B cell (primary cell): ENCODE data around the gene UTP4. TPM values are rescaled to one million over a fixed set of nuclear protein-coding genes. Genes with fewer than 3 reads are reported as not detected.

ENCODE experiments used
- ATAC-seq: fragments of 200-7000 bp; cut with Tn5 transposase; one replicate; pipeline ENCODE4 v1.10.0; 2021; ENCODE audit warnings: low read depth, mild to moderate bottlenecking, moderate number of reproducible peaks, moderate library complexity
- CTCF ChIA-PET: fragments of 350-600 bp; sonication (Branson Sonifier 250); formaldehyde crosslinking; loops from one replicate; lab custom pipeline; 2021; ENCODE audit warnings: antibody characterized with exemption, inconsistent platforms; lab: Charles Lee
- POLR2A ChIA-PET: fragments of 350-600 bp; sonication (Branson Sonifier 250); formaldehyde crosslinking; loops from one replicate; lab custom pipeline; 2021; ENCODE audit warnings: antibody characterized with exemption; lab: Charles Lee
- DNase-seq: peaks from one replicate; pipeline ENCODE4 v3.0.0; 2013
- H2AFZ ChIP-seq: 2 replicates; pipeline ENCODE4 v1.6.1; 2012; ENCODE audit warnings: mild to moderate bottlenecking, low read depth, low read length; ENCODE audit not compliant: insufficient read depth, poor library complexity, severe bottlenecking
- H3K27ac ChIP-seq, 2 donors: 1 replicate in 1 of 2; 2 replicates in 1 of 2; pipeline ENCODE4 v1.5.1; 2012 to 2013; ENCODE audit warnings: low read length in 2 of 2, mild to moderate bottlenecking in 2 of 2, moderate library complexity in 1 of 2
- H3K27me3 ChIP-seq, 4 experiments: fragments of 200-600 bp in 1 of 4; sonication (generic) in 1 of 4; replicated peaks in 1 of 4; 1 replicate in 2 of 4; 2 replicates in 2 of 4; pipeline versions ENCODE4 v1.6.1 to v1.7.0; 2013 to 2016; ENCODE audit warnings: low read length in 3 of 4, mild to moderate bottlenecking in 2 of 4, mixed read lengths in 1 of 4, moderate library complexity in 1 of 4; ENCODE audit not compliant: insufficient read depth in 4 of 4, control insufficient read depth in 3 of 4; ENCODE audit errors: control extremely low read depth in 1 of 4
- H3K36me3 ChIP-seq, 2 experiments: replicated peaks in 1 of 2; 1 replicate in 1 of 2; 2 replicates in 1 of 2; pipeline versions ENCODE4 v1.6.1 to v1.7.1; 2013; ENCODE audit warnings: low read length in 1 of 2; ENCODE audit not compliant: insufficient read depth in 2 of 2, control insufficient read depth in 1 of 2; ENCODE audit errors: control extremely low read depth in 1 of 2, extremely low read depth in 1 of 2
- H3K4me1 ChIP-seq, 2 donors: fragments of 200-600 bp in 1 of 2; sonication (generic) in 1 of 2; 1 replicate in 1 of 2; 2 replicates in 1 of 2; pipeline versions ENCODE4 v1.5.1 to v1.6.1; 2013 to 2017; ENCODE audit warnings: low read length in 2 of 2; ENCODE audit not compliant: control insufficient read depth in 2 of 2, insufficient read depth in 2 of 2
- H3K4me2 ChIP-seq: replicated peaks from 2 replicates; pipeline ENCODE3; 2012; ENCODE audit warnings: mild to moderate bottlenecking, low read depth, low read length; ENCODE audit not compliant: poor library complexity, severe bottlenecking
- H3K4me3 ChIP-seq, 5 experiments: fragments of 200-600 bp in 1 of 5; sonication (generic) in 1 of 5; 1 replicate in 3 of 5; 2 replicates in 2 of 5; pipeline versions ENCODE4 v1.5.1 to v1.7.0; 2011 to 2016; ENCODE audit warnings: low read length in 4 of 5, mild to moderate bottlenecking in 4 of 5, low read depth in 2 of 5, control low read depth in 1 of 5, moderate library complexity in 1 of 5; ENCODE audit not compliant: insufficient read depth in 1 of 5; ENCODE audit errors: control extremely low read depth in 1 of 5, extremely low read depth in 1 of 5
- H3K79me2 ChIP-seq: fragments of 200-600 bp; sonication (generic); one replicate; pipeline ENCODE4 v1.6.0; 2016; ENCODE audit warnings: low read length; ENCODE audit not compliant: control insufficient read depth, insufficient read depth
- H3K9ac ChIP-seq: fragments of 200-600 bp; sonication (generic); 2 replicates; pipeline ENCODE4 v1.6.1; 2017; ENCODE audit warnings: mild to moderate bottlenecking, low read length, moderate library complexity
- H3K9me3 ChIP-seq, 3 donors: one replicate each; pipeline versions ENCODE4 v1.6.1 to v1.7.1; 2013; ENCODE audit warnings: low read length in 2 of 3; ENCODE audit not compliant: control insufficient read depth in 2 of 3, insufficient read depth in 1 of 3; ENCODE audit errors: control extremely low read depth in 1 of 3
- H4K20me1 ChIP-seq: 2 replicates; pipeline ENCODE4 v1.6.0; 2012; ENCODE audit warnings: mild to moderate bottlenecking, low read length; ENCODE audit not compliant: insufficient read depth, control insufficient read depth, poor library complexity, severe bottlenecking
- H3K27ac Mint-ChIP-seq: one replicate; pipeline ENCODE4 v1.8.0; 2021; ENCODE audit warnings: mixed read lengths
- H3K27me3 Mint-ChIP-seq: one replicate; pipeline ENCODE4 v1.8.0; 2021; ENCODE audit warnings: mixed read lengths
- H3K4me1 Mint-ChIP-seq: one replicate; pipeline ENCODE4 v1.8.0; 2021; ENCODE audit warnings: mixed read lengths
- H3K4me3 Mint-ChIP-seq: one replicate; pipeline ENCODE4 v1.8.0; 2021; ENCODE audit warnings: mixed read lengths
- H3K9me3 Mint-ChIP-seq: one replicate; pipeline ENCODE4 v1.8.0; 2022; ENCODE audit warnings: mixed read lengths; ENCODE audit not compliant: insufficient read depth
- EZH2 ChIP-seq: IDR thresholded peaks from 2 replicates; pipeline ENCODE4 v1.6.1; 2012; ENCODE audit warnings: borderline replicate concordance, low read depth, mild to moderate bottlenecking, moderate library complexity, low read length; ENCODE audit not compliant: insufficient read depth, poor library complexity, severe bottlenecking
- WGBS: methylation state at CpG from one replicate; pipeline ENCODE4 v1.1.5; 2013; ENCODE audit warnings: missing lambda C conversion rate; ENCODE audit not compliant: insufficient coverage; 5-methylcytosine and 5-hydroxymethylcytosine counted together
- intact Hi-C: fragments of 100-400 bp; cut with micrococcal nuclease; formaldehyde crosslinking; loops from one replicate; pipeline ENCODE4 v1.10.0; 2022
- polyA plus RNA-seq: library from polyadenylated mRNA; depleted of rRNA; stranded (reverse); fragments of >200 nt; gene quantifications from 2 replicates; pipeline ENCODE4 v1.2.3, GENCODE V29; 2012
- total RNA-seq, 2 donors: library from RNA; stranded (reverse); fragments of 120-200 nt in 1 of 2; gene quantifications; 1 replicate in 1 of 2; 2 replicates in 1 of 2; pipeline versions ENCODE4 v1.2.3 to v1.2.4, GENCODE V29; 2013 to 2022
- TF ChIP-seq, protein P1 (sequence below): fragments of 200-600 bp; IDR thresholded peaks from one replicate; pipeline ENCODE4 v1.8.0; 2022; ENCODE audit warnings: antibody characterized with exemption, mild to moderate bottlenecking

UTP4 gene
- total and polyA plus RNA-seq, 2 donors (not counting 1 experiment from before 2014, with no cell fraction given) = 24.3 to 30.1 TPM

DNA sequence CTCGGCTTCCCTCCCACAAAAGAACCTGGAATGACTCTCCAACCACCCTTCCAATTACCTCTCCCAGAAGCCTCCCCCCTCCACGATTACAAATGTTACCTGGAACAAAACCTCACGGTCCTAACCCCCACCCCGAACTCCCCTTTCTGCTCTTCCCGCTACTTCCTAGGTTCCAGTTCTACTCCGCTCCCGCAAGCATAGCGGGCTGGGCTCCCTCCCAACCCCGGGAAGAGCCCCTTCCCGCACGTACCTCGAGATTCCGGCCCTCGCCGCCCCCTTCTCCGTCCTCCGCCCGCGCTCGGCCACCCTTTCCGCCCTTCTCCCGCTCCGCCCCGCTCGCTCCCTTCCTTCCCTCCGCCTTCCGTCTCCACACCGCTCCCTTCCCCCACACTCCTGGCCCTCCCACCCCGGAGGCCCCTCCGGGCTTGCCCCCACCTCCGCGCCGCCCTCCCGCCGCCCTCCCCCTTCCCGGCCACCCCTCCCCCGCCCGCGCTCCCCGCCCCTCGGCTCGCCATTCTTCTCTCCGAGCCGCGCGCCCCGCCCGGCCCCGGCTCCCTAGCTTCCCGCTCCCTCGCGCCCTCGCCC is 518 bp upstream of the UTP4 start:
- H3K36me3 ChIP-seq = peaks cover 3 to 9% of the 10 kb centered on the region in 2 experiments
- intact Hi-C loops = loop anchor here (1.0 to 10.0 kb wide), 2 partner anchors 54 to 1467 kb away; partner anchors contain the start of genes ACD, C16orf86, ENKD1 and PARD6A
- peak overlapping the region; percentile 87 for H3K9ac ChIP-seq
- peaks cover 89% of the 10 kb centered on the region for H3K79me2 ChIP-seq
- H3K27me3 Mint-ChIP-seq = no peaks in the 10 kb centered on the region
- H3K4me3 ChIP-seq = peak overlapping the region; percentile 87 to 96 (median 89)
- peak overlapping the region; percentile 95 for H3K4me2 ChIP-seq
- CTCF ChIA-PET = interaction anchor here (0.5 to 4.8 kb wide), 5 partner anchors 8 to 847 kb away, joined by 4 to 29 read pairs (median 7); no protein-coding TSS in a partner anchor
- no peaks in the 10 kb centered on the region for H3K9me3 ChIP-seq
- POLR2A ChIA-PET = interaction anchor here (1.6 kb wide), 1 partner anchor 55 kb away, joined by 6 read pairs; the partner anchor contains the start of gene SNTB2
- peak overlapping the region; percentile 92 for H2AFZ ChIP-seq
- H3K4me3 Mint-ChIP-seq = peak overlapping the region; percentile 95
- H3K9me3 Mint-ChIP-seq = no peaks in the 10 kb centered on the region
- no peak for DNase-seq
- H3K4me1 ChIP-seq = peaks cover 16 to 19% of the 10 kb centered on the region in 2 donors
- peak overlapping the region; percentile 66 to 90 for H3K27ac ChIP-seq
- TF ChIP-seq EZH2 = no peak
- TF ChIP-seq, protein P1, sequence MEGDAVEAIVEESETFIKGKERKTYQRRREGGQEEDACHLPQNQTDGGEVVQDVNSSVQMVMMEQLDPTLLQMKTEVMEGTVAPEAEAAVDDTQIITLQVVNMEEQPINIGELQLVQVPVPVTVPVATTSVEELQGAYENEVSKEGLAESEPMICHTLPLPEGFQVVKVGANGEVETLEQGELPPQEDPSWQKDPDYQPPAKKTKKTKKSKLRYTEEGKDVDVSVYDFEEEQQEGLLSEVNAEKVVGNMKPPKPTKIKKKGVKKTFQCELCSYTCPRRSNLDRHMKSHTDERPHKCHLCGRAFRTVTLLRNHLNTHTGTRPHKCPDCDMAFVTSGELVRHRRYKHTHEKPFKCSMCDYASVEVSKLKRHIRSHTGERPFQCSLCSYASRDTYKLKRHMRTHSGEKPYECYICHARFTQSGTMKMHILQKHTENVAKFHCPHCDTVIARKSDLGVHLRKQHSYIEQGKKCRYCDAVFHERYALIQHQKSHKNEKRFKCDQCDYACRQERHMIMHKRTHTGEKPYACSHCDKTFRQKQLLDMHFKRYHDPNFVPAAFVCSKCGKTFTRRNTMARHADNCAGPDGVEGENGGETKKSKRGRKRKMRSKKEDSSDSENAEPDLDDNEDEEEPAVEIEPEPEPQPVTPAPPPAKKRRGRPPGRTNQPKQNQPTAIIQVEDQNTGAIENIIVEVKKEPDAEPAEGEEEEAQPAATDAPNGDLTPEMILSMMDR = no peak
- peak overlapping the region; percentile 91 for H3K27ac Mint-ChIP-seq
- H3K27me3 ChIP-seq = no peaks in the 10 kb centered on the region
- 2% methylated on average over 35 of the region's 53 CpGs for WGBS
- ATAC-seq = peak; percentile 56
- peaks cover 38% of the 10 kb centered on the region for H4K20me1 ChIP-seq
- H3K4me1 Mint-ChIP-seq = peaks cover 45% of the 10 kb centered on the region
